ENCODE data around the gene PFKL.
"Not testable (repeated sequence)": the region's sequence is repeated elsewhere in the genome, so short reads cannot be mapped to it uniquely, and the experiment has no call there.

Gene PFKL

DNA sequence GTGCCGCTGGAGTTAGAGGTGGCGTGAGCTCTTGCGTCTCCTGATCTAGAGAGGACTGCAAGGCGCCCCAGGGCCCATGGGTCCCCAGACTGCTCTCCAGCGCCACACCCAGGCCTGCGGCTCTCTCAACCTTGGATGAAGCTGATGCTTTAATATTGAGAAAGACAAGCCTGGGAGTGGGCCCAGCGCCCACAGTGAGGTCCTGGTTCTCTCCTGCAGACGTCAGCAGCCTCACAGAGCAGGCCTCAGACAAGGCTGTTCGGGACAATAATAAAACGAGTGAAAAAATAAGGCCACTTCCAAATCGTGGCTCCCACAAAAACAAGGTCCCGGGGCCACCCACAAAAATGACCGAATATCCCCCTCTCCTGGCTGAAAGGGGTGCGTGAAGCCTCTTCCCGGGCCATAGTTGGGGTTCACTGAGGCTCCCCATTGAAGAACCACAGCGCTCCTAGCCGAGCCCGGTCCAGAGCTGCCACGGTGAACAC is 32.2 kb upstream of the PFKL start:
- Mint-ChIP-seq H3K4me3 (no peak overlapping the region), H3K4me1 (ENCODE audit: low read depth) (no peaks in the 10 kb centered on the region), H3K27ac (no peak overlapping the region), H3K36me3 (ENCODE audit: low read depth) (no peaks in the 10 kb centered on the region), H3K27me3 (no peaks in the 10 kb centered on the region), H3K9me3 (no peaks in the 10 kb centered on the region)

DNA sequence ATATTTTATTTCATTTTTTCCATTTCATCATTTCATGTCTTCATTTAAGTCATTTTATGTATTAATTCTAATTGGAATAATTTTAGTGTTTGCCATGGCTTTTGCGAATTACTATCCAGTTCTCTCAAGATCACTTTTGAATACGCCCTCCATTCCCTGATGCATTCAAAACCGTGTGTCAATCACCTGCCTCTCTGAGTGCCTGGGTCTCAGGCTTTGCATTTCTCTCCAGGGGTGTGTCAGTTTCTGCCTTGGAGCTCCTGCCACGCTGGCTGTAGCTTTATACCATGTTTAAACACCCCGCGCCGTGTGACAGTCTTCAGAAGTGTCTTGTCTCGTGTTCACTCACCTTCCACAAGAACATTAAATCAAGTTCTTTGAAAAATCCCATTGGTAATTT is 30.8 kb upstream of the PFKL start:
- Mint-ChIP-seq H3K4me3 (no peak overlapping the region), H3K27ac (no peak overlapping the region), H3K9me3 (no peaks in the 10 kb centered on the region), H3K4me1 (ENCODE audit: low read depth) (no peaks in the 10 kb centered on the region), H3K27me3 (no peaks in the 10 kb centered on the region), H3K36me3 (ENCODE audit: low read depth) (no peaks in the 10 kb centered on the region)

DNA sequence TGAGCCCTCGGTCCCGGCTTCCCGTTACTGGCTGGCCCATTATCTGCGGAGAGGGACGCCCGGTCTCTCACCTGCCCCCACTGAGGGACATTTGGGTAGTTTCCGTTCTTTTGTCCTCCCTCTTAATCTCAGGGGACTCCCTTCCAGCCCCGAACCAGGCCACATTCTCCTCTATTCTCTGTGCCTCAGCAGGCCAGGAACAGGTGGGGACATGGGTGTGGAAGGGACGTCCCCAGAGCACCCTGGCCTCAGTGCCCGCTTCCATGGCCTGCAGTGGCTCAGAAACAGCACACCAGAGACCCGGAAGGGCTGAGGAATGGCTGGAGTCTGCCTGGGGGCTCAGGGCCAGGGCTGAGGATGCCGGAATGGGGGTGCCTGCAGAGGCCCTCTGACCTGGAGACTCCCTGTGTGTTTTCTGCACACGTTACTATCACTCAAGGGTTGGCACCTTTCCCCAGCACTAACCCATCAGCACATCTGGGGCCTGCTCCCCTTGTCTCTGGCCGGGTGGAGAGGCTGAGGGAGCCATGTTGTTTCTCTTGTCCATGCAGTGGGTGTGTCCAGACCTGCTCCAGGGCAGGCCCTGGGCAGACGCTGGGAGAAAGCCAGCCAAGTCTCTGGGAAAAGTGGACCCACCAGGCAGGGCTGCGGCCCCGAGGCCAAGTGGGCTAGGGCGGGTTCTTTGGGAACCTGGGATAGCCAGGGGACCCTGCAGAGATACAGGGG is 28.1 kb upstream of the PFKL start:
- H3K4me3 Mint-ChIP-seq, result no peak overlapping the region
- no peaks in the 10 kb centered on the region for H3K27me3 Mint-ChIP-seq
- H3K27ac Mint-ChIP-seq, result no peak overlapping the region
- H3K4me1 Mint-ChIP-seq (ENCODE audit: low read depth), result no peaks in the 10 kb centered on the region
- H3K36me3 Mint-ChIP-seq (ENCODE audit: low read depth), result no peaks in the 10 kb centered on the region
- H3K9me3 Mint-ChIP-seq, result no peaks in the 10 kb centered on the region

DNA sequence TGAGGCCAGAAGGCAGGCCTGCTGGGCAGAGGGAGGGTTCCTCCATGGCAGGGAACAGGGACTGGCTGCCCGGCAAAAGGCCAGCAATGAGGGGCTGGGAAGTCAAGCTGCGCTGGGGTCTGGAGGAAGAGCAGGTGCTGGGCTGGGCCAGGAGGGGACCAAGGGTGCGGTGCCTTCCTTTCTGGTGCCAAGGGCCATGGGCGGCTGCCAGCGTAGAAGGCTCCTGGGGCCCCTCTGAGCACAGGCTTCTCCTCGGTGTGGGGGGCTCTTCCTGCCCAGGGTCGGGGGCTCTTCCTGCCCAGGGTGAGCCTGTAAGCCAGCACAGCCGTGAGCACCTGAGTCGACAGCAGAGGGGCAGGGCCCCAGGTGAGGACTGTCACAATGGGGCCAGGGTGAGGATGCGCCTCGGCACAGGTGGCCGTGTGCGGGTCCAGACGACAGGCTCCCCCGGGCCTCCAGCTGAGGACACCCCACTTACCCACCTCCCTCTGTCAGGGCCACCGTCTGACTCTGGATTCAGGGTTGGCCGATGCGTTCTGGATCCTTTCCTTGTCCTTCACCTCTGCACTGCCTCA is 27.5 kb upstream of the PFKL start:
- no peak overlapping the region for H3K27ac Mint-ChIP-seq
- no peaks in the 10 kb centered on the region for H3K9me3 Mint-ChIP-seq
- H3K36me3 Mint-ChIP-seq (ENCODE audit: low read depth), result no peaks in the 10 kb centered on the region
- no peaks in the 10 kb centered on the region for H3K4me1 Mint-ChIP-seq (ENCODE audit: low read depth)
- H3K27me3 Mint-ChIP-seq, result no peaks in the 10 kb centered on the region
- H3K4me3 Mint-ChIP-seq, result no peak overlapping the region

DNA sequence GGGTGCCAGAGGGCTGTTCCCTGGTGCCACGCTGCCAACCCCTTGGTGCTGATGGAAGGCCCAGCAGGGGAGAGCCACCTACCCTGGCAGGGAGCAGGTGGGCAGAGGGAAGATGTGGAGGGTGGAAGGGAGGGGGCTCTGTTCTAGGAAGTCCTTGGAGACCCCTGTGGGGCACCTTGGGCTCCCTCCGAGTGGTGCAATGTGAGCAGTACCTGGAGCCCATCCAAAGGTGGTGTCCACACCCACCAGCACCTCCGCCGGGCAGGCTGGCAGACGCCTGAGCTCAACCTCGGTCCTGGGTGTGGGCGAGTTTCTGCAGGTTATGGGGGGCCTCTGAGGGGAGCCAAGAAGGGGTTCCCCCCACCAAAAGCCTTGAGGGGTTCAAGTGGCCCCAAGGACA is 26.8 kb upstream of the PFKL start:
- Mint-ChIP-seq H3K4me1 (ENCODE audit: low read depth) (no peaks in the 10 kb centered on the region), H3K27ac (no peak overlapping the region), H3K36me3 (ENCODE audit: low read depth) (no peaks in the 10 kb centered on the region), H3K27me3 (no peaks in the 10 kb centered on the region), H3K4me3 (no peak overlapping the region), H3K9me3 (no peaks in the 10 kb centered on the region)

DNA sequence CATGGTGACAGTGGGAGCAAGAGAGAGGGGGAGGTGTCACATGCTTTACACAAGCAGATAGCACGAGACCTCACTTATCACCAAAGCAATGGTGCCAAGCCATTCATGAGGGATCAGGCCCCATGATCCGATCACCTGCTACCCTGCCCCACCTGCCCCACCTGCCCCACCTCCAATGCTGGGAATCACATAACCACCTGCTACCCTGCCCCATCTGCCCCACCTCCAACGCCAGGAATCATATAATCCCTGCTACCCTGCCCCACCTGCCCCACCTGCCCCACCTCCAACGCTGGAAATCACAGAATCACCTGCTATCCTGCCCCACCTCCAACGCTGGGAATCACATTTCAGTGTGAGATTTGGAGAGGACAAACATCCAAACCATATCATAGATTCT is 24.8 kb upstream of the PFKL start:
- H3K27me3 Mint-ChIP-seq, result no peaks in the 10 kb centered on the region
- H3K4me1 Mint-ChIP-seq (ENCODE audit: low read depth), result no peaks in the 10 kb centered on the region
- no peaks in the 10 kb centered on the region for H3K9me3 Mint-ChIP-seq
- H3K4me3 Mint-ChIP-seq, result no peak overlapping the region
- no peak overlapping the region for H3K27ac Mint-ChIP-seq
- H3K36me3 Mint-ChIP-seq (ENCODE audit: low read depth), result no peaks in the 10 kb centered on the region

DNA sequence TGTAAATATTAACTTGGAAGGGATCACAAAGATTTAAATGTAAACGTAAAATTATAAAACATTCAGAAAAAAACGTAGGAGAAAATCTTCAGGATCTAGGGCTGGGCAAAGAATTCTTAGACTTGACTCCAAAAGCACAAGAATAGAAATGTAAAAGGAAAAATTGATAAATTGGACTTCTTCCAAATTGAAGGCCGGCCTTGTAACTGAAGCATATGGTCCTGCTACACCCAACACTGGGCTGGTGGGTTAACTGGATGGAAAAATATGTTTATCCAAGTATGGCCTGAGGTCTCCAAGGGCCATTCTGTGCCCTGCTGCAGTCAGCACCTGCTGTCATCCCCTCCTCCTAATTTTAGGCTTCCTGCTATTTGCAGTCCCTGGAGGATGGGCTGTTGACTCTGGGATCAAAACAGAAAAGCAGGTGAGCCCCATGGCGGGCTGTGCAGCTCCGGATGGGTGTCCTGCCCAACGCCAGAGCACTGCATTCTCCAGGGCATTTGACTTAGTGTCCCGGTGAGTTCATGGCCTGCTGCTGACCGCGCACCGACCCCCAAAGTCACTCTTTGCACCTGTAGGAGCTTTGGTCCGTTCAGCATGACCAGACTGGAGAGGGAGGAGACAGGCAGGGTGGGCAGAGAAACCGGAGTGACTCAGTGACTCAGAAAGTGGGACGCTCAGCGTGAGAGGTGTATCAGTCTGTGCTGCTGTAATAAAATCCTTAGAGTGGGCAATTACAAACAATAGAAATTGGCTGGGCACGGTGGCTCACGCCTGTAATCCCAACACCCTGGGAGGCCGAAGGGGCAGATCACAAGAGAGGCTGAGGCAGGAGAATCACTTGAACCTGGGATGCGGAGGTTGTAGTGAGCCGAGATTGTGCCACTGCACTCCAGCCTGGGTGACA is 20.2 kb upstream of the PFKL start:
- H3K9me3 Mint-ChIP-seq, result no peaks in the 10 kb centered on the region
- H3K27ac Mint-ChIP-seq, result no peak overlapping the region
- H3K4me1 Mint-ChIP-seq (ENCODE audit: low read depth), result no peaks in the 10 kb centered on the region
- H3K27me3 Mint-ChIP-seq, result no peaks in the 10 kb centered on the region
- no peaks in the 10 kb centered on the region for H3K36me3 Mint-ChIP-seq (ENCODE audit: low read depth)
- no peak overlapping the region for H3K4me3 Mint-ChIP-seq

DNA sequence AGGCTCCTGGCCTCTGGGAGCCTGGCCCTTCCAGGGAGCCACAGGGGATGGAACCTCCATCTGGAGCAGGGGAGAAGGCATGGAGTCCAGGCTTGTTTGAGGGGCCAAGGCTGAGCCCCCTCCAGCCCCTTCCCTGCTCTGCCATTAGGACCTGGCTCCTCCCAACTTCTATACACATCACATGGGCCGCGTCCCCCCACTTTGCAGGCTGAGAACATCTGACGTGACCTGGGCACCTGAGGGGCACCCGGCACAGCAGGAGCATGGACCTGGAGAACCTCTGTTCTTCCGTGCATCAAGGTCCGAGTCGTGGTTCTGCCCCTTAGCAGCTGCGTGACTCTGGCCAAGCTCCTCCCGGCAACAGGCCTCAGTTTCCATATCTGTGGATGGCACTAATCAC is 18.1 kb upstream of the PFKL start:
- no peak overlapping the region for H3K4me3 Mint-ChIP-seq
- no peaks in the 10 kb centered on the region for H3K9me3 Mint-ChIP-seq
- H3K27me3 Mint-ChIP-seq, result no peaks in the 10 kb centered on the region
- H3K4me1 Mint-ChIP-seq (ENCODE audit: low read depth), result no peaks in the 10 kb centered on the region
- H3K36me3 Mint-ChIP-seq (ENCODE audit: low read depth), result no peaks in the 10 kb centered on the region
- no peak overlapping the region for H3K27ac Mint-ChIP-seq

DNA sequence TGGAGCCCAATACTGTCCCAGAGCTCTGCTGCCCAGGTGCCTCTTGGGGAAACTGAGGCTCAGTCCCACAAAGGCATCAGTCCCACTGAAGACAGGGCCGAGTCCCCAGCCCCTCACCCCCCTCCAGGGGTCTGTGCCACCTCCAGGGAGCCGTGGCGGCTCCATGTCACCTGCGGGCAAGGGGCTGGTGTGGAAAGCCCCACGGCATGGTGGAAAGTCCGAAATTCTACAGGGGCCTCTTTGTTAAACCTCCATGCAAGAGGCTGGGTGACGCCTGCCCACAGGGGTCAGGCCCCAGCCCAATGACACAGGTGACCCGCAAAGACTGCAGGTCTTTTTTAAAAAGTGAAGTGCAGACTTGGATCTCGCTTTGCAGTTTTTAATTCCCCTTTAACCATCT is 17.5 kb upstream of the PFKL start:
- Mint-ChIP-seq H3K9me3 (no peaks in the 10 kb centered on the region), H3K27ac (no peak overlapping the region), H3K27me3 (no peaks in the 10 kb centered on the region), H3K36me3 (ENCODE audit: low read depth) (no peaks in the 10 kb centered on the region), H3K4me1 (ENCODE audit: low read depth) (no peaks in the 10 kb centered on the region), H3K4me3 (no peak overlapping the region)

DNA sequence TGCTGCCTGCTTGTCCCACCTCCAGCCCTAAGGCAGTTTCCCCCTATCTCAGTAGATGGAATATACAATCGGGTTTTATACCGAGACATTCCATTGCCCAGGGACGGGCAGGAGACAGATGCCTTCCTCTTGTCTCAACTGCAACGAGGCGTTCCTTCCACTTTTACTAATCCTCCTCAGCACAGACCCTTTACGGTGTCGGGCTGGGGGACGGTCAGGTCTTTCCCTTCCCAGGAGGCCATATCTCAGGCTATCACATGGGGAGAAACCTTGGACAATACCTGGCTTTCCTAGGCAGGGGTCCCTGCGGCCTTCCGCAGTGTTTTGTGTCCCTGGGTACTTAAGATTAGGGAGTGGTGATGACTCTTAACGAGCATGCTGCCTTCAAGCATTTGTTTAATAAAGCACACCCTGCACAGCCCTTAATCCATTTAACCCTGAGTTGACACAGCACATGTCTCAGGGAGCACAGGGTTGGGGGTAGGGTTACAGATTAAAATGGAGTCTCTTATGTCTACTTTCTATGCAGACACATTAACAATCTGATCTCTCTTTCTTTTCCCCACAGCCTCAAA is 16.6 kb upstream of the PFKL start:
- not testable (repeated sequence) for H3K36me3 Mint-ChIP-seq (ENCODE audit: low read depth); H3K27ac Mint-ChIP-seq; H3K9me3 Mint-ChIP-seq; H3K4me1 Mint-ChIP-seq (ENCODE audit: low read depth); H3K4me3 Mint-ChIP-seq; H3K27me3 Mint-ChIP-seq

DNA sequence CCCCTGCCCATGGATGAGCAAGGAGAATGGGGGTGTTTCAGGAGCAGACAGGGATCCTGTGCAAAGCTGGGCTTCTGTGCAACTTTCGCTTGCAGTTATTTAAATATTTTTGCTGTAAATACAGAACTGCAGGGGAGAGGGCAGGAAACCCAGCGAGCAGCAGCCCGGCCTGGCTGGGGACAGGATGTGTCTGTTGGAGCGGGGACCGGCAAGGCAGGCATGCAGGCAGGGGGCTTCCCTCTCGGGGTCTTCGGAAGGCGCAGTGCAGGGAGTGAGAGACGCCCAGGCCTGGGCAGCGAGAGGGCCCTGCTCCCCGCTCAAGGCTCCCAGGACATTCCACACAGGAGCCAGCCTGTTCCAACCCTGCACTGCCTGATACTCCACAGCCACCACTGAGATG is 15.9 kb upstream of the PFKL start:
- Mint-ChIP-seq H3K4me1 (ENCODE audit: low read depth) (no peaks in the 10 kb centered on the region), H3K27ac (no peak overlapping the region), H3K27me3 (no peaks in the 10 kb centered on the region), H3K9me3 (no peaks in the 10 kb centered on the region), H3K36me3 (ENCODE audit: low read depth) (no peaks in the 10 kb centered on the region), H3K4me3 (no peak overlapping the region)

DNA sequence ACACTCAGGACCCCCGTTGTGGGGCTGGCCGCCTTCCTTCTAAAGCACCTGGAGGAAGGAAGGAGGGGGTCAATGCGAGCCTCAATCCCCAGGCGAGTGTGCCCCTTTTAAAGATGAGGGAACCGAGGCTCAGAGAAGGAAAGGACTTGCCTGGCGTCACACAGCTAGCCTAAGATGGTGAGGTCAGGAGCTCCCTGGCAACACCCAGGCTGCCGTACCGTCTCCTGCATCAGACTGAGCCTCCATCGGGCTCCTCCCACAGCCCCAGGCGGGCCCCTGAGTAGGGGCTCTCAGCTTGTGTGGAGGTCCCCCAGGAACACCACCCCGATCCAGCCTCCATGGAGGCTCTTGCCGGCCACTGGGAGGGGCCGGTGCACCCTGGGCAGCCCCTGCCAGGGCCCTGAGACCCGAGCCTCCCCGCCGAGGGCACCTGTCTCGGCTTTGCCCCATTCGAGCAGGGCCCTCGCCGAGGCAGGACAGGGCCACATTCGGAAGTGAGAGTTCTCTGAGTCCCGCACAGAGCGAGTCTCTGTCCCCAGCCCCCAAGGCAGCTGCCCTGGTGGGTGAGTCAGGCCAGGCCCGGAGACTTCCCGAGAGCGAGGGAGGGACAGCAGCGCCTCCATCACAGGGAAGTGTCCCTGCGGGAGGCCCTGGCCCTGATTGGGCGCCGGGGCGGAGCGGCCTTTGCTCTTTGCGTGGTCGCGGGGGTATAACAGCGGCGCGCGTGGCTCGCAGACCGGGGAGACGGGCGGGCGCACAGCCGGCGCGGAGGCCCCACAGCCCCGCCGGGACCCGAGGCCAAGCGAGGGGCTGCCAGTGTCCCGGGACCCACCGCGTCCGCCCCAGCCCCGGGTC is 14.5 kb upstream of the PFKL start, which contains the start of gene AIRE:
Gene AIRE (plus strand): TSS at position 739 of the 855 bp plus-strand sequence. CDS start 131 bp downstream, outside the sequence.
- no peaks in the 10 kb centered on the region for H3K9me3 Mint-ChIP-seq
- H3K4me3 Mint-ChIP-seq, result no peak within 1 kb of the TSS
- no peaks in the 10 kb centered on the region for H3K36me3 Mint-ChIP-seq (ENCODE audit: low read depth)
- no peaks in the 10 kb centered on the region for H3K4me1 Mint-ChIP-seq (ENCODE audit: low read depth)
- no peaks in the 10 kb centered on the region for H3K27me3 Mint-ChIP-seq
- no peak within 1 kb of the TSS for H3K27ac Mint-ChIP-seq

DNA sequence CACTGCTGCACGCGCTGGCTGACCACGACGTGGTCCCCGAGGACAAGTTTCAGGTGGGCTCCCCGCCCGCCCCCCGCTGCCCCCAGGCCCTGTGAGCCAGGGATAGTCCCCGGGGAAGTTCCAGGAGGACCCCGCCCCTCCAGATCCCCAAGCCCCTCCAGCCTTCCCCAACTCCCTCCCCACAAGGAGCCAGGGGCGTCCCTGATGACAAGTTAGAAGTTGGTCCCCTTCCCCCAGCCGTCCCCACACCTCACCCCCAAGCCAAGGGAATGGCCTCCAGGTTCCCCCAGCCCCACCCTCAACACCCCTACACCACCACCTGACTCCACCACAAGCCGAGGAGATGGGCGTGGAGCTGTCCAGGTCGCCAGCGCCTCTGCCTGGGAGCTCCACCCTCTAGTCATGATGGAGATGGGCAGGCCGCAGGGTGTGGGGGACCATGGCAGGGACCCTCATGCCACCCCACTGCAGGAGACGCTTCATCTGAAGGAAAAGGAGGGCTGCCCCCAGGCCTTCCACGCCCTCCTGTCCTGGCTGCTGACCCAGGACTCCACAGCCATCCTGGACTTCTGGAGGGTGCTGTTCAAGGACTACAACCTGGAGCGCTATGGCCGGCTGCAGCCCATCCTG is 13.7 kb upstream of the PFKL start:
- H3K9me3 Mint-ChIP-seq, result no peaks in the 10 kb centered on the region
- H3K27ac Mint-ChIP-seq, result no peak overlapping the region
- no peaks in the 10 kb centered on the region for H3K36me3 Mint-ChIP-seq (ENCODE audit: low read depth)
- H3K4me3 Mint-ChIP-seq, result no peak overlapping the region
- no peaks in the 10 kb centered on the region for H3K27me3 Mint-ChIP-seq
- no peaks in the 10 kb centered on the region for H3K4me1 Mint-ChIP-seq (ENCODE audit: low read depth)
